ENCODE measurements around the gene RFXAP. TPM values are rescaled to one million over a fixed set of nuclear protein-coding genes. Genes with fewer than 3 reads are reported as not detected.

The RFXAP gene
- 1 to 10 TPM; 1.0 to 3.7 (median 2.2) TPM for total RNA-seq

- peak within 1 kb of the TSS; percentile 69 for H3K4me3 ChIP-seq (ENCODE audit: low read depth, poor library complexity, severe bottlenecking)
- peak; percentile 68 to 96 for DNase-seq (ENCODE audit: low spot score in 2 of 2)
- WGBS, 2 donors = 0% methylated on average over 42 to 52 of the region's 78 CpGs
- TF ChIP-seq CTCF (IDR thresholded peaks at IDR 0.05) (no peak), POLR2A (IDR thresholded peaks at IDR 0.05) (no peak)
- intact Hi-C loops (cut with DNase I; ENCODE audit: low total_unique reads) = no loop called here
Observed at GRCh38 chr13:36818804-36819738, at the start of gene RFXAP. Gene RFXAP, plus strand, starts transcription at chr13:36819222. Its CDS starts 136 bp downstream, at chr13:36819358.

- TF ChIP-seq POLR2A (IDR thresholded peaks at IDR 0.05) = no peak
- TF ChIP-seq CTCF (IDR thresholded peaks at IDR 0.05) = no peak
- DNase-seq (ENCODE audit: low spot score in 2 of 2) = no peak
- 83 to 85% methylated on average over 4 of the region's 4 CpGs for WGBS, 2 donors
- no peak overlapping the region for H3K4me3 ChIP-seq (ENCODE audit: low read depth, poor library complexity, severe bottlenecking)
- intact Hi-C loops (cut with DNase I; ENCODE audit: low total_unique reads) = no loop called here
Observed at GRCh38 chr13:36769545-36769944, 49.5 kb upstream of the RFXAP start.

GRCh38 chr13:36770741-36771140 is 48.3 kb upstream of the RFXAP start:
- no peak for DNase-seq (ENCODE audit: low spot score in 2 of 2)
- no peak overlapping the region for H3K4me3 ChIP-seq (ENCODE audit: low read depth, poor library complexity, severe bottlenecking)
- TF ChIP-seq CTCF (IDR thresholded peaks at IDR 0.05) = no peak
- TF ChIP-seq POLR2A (IDR thresholded peaks at IDR 0.05) = no peak
- WGBS, 2 donors = 67 to 76% methylated on average over 2 of the region's 2 CpGs
- intact Hi-C loops (cut with DNase I; ENCODE audit: low total_unique reads) = no loop called here

- TF ChIP-seq CTCF (IDR thresholded peaks at IDR 0.05) (no peak), POLR2A (IDR thresholded peaks at IDR 0.05) (no peak)
- no peak for DNase-seq (ENCODE audit: low spot score in 2 of 2)
- no peak overlapping the region for H3K4me3 ChIP-seq (ENCODE audit: low read depth, poor library complexity, severe bottlenecking)
- intact Hi-C loops (cut with DNase I; ENCODE audit: low total_unique reads) = no loop called here
Observed at GRCh38 chr13:36772853-36773252, 46.2 kb upstream of the RFXAP start.

GRCh38 chr13:36774931-36775330 is 44.1 kb upstream of the RFXAP start:
- WGBS, 2 donors = 58 to 70% methylated on average over 5 of the region's 5 CpGs
- H3K4me3 ChIP-seq (ENCODE audit: low read depth, poor library complexity, severe bottlenecking) = no peak overlapping the region
- DNase-seq (ENCODE audit: low spot score in 2 of 2) = no peak
- TF ChIP-seq CTCF (IDR thresholded peaks at IDR 0.05) (no peak), POLR2A (IDR thresholded peaks at IDR 0.05) (no peak)
- intact Hi-C loops (cut with DNase I; ENCODE audit: low total_unique reads) = no loop called here

Measured in lower leg skin (tissue), 4 donors.